GM19043 (cell line): ENCODE results near the gene YPEL3.
"Not testable (repeated sequence)": the region's sequence is repeated elsewhere in the genome, so short reads cannot be mapped to it uniquely, and the experiment has no call there.

Experiments used
- ATAC-seq: cut with Tn5 transposase; IDR thresholded peaks from one replicate; pipeline ENCODE4 v1.9.1; 2021; ENCODE audit warnings: low read depth; ENCODE audit not compliant: unreplicated experiment

The YPEL3 gene, protein sequence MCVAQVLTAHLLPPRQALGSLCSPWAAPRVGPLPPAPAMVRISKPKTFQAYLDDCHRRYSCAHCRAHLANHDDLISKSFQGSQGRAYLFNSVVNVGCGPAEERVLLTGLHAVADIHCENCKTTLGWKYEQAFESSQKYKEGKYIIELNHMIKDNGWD

DNA sequence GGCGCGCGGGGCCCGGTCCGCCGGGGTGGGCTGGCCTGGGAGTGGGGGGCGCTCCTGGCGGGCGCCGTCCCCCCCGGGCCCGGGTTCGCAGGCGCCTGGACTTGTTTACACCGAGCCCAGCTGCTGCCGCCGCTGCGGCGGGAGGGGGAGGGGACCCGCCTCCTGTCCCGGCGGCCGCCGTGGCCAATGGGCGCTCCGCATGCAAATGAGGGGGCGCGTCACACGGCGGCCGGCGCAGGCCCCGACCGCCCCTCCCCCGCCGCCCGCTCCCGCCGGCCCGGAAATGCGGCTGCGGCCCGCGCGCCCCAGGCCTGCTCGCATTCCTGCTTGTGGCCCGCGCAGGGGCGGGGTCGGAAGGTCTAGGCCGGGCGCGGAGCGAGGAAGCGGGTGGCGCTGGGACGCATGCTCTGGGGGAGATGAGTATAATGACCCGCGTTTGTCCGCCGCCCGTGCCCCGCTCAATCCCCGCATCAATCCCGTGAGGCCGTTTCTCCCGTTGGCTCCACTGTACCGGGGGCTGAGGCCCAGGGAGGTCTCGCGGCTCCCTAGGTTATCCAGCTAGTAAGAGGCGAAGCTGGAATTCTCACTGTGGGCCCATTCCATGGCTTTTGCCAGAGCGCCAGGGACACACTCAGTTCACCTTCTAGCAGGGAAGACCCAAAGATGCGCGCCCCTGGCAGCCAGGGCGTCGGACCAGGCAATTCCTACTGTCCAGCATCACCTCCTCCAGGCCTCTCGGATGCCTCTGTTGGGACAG lies at the start of gene YPEL3:
Gene YPEL3, minus strand, starts transcription at position 109 of the 757 bp plus-strand sequence. CDS start 731 bp downstream, outside the sequence.
- ATAC-seq, result no peak

DNA sequence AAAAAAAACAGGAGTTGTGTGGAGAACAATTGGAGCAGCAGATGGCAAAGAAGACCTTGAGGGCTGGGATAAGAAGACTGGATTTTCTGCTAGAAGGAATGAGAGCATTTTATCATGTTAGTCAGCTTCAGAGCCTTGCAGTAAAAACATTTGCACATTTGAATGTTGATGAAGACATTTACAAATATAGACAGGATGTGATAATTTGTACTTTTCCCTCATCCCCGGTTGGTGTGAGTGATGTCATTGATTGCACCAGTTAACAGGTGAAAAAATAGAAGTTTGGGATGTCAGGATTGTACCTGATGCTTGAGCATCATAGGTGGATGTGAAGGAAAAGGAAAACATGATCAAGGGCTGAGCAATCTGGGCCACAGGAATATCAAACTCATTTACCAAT lies 49.6 kb upstream of the YPEL3 start:
- no peak for ATAC-seq

DNA sequence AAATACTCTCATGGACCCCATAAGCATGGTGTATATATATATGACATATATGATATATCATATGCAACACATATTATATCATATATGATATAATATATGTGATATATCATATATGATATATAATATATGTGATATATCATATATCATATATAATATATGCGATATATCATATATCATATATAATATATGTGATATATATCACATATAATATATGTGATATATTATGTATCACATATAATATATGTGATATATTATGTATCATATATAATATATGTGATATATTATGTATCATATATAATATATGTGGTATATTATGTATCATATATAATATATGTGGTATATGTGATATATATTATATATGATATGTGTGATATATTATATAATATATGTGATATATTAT lies 48.9 kb upstream of the YPEL3 start:
- ATAC-seq, result no peak

DNA sequence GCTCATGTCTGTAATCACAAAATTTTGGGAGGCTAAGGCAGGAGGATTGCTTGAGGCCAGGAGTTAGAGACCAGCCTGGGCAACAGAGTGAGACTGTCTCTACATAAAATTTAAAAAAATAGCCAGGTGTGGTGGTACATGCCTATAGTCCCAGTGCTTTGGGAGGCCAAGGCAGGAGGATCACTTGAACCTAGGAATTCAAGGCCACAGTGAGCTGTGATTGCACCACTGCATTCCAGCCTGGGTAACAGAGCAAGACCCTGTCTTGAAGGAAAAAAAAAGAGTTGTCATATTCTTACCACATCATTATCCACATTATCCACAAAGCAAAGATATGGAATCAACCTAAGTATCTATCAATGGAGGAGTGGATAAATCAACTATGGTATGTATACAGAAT lies 48.0 kb upstream of the YPEL3 start:
- ATAC-seq, result no peak

DNA sequence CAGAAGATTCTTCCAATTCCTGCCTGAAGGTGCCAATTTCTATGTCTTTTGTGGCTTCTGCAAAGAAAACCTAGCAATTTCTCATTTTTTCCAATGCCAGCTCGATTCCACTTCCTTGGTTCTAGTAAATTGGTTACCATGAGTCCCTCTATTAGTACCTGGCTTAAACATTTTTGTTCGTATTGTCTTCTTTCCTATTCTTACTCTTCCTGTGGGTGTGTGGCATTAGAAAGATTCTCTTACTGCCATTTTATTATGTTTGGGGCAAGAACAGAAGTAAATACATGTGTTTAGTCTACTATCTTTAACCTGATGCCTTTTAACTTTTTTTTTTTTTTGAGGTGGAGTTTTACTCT lies 47.3 kb upstream of the YPEL3 start:
- no peak for ATAC-seq

DNA sequence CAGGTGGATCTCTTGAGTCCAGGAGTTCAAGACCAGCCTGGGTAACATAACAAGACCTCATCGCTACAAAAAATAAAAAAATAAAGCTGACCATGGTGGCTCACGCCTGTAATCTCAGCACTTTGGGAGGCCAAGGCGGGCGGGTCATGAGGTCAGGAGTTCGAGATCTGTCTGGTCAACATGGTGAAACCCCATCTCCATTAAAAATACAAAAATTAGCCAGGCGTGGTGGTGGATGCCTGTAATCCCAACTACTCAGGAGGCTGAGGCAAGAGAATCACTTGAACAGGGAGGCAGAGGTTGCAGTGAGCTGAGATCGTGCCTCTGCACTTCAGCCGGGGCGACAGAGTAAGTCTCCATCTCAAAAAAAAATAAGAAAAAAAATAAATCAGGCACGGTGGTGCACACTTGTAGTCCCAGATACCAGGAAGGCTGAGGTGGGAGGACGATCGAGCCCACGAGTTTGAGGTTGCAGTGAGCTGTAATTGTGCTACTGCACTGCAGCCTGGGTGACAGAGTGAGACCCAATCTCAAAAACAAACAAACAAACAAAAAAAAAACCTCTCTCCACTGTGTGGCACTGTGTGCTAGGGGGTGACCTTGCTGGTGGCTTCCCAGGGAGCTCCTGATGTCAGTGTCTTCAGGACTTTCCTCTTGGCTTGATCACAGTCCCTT lies 46.8 kb upstream of the YPEL3 start:
- ATAC-seq, result no peak

DNA sequence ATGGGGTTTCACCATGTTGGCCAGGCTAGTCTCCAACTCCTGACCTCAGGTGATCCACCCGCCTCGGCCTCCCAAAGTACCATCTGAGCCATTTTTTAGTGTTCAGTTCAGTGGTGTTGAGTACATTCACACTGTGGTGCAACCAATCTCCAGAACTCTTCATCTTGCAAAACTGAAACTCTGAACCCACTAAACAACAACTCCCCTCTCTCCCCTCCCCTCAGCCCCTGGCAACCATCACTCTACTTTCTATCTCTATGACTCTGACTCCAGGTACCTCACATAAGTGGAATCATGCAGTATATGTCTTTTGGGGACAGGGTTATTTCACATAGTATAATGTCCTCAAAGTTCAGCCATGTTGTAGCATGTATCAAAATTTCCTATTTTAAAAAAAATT lies 45.7 kb upstream of the YPEL3 start:
- no peak for ATAC-seq

DNA sequence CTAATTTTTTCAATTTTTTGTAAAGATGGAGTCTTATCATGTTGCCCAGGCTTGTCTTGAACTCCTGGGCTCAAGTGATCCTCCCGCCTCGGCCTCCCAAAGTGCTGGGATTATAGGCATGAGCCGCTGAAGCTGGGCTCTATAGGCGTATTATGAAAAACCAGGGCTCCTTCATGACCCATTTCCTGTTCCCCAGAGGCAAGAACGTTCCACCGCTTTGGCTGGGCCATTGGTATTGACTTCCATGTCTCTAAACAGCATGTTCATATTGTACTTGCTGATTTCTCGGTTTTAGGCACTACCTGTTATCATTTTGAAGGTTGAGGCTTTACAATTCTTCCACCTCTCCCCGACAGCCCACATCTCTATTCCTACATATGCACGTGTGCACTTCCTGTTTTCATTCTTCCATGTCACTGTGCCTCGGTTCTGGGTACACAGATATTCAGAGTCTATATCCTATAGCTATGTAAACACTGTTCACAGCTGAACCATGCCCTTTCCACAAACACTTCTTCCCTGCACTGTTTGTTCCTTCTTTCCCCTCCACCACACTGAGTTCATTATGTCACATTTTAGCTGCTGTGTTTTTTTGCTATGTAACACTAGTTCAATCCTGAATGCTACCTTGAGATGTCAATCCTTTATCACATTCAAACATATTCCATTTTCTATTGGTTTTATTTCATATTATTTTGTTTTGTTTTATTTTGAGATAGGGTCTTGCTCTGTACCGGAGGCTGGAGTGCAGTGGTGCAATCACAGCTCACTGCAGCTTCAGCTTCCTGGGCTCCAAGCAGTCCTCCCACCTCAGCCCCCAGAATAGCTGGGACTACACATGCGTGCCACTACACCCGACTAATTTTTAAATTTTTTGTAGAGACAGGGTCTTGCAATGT lies 43.8 kb upstream of the YPEL3 start:
- no peak for ATAC-seq

DNA sequence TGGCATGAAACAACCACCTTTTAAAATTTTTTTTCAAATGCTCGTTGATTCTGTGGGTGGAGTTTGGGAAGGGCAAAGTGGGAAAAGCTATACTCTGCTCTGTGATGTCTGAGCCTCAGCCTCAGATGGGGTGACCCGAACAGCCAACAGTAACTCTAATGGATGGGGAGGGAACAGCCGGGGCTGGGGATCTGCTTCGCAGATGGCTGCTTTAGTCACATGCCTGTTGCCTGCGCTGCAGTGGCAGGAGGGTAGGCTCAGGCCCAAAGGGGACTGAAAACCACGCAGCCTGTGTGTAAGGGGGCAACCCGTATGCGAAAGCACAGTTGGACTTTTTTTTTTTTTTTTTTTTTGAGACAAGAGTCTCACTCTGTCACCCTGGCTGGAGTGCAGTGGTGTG lies 41.9 kb upstream of the YPEL3 start:
- no peak for ATAC-seq

DNA sequence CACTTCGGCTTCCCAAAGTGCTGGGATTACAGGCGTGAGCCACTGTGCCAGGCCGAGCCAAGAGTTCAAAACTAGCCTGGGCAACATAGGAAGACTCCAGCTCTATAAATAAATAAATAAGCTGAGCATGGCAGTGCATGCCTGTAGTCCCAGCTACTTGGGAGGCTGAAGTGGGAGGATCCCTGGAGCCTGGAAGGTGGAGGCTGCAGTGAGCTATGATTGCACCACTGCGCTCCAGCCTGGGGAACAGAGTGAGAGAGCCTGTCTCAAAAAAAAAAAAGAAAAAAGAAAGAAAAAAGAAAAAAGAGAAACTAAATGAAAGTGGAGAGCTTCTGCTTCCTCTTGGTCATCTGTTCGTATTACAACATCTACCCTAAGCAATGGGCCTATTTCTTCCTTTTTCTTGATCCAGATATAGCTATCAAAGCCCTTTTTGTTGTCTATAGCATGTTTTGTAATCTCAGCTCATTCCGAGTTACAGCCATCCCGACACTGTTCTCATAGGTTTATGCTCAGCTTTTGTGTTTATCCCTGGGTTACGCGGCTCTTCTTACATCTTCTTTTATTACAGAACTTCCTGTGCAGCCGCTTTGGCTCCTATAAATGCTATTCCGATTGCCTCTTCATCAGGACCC lies 41.1 kb upstream of the YPEL3 start:
- ATAC-seq, result no peak

DNA sequence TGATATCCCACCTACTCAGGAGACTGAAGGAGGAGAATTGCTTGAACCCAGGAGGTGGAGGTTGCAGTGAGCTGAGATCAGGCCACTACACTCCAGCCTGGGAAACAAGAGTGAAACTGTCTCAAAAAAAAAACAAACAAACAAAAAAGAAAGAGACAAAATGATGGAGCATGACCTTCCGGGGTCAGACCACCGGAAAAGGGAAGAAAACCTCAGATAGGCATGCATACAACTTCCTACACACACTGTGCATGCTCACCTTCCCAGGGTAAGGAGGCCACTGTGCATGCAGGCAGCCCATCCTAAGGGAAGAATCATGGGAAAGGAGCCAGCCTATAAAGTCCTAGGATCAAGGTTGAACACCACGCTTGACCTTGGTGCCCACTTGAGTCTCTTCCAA lies 36.6 kb upstream of the YPEL3 start:
- no peak for ATAC-seq

DNA sequence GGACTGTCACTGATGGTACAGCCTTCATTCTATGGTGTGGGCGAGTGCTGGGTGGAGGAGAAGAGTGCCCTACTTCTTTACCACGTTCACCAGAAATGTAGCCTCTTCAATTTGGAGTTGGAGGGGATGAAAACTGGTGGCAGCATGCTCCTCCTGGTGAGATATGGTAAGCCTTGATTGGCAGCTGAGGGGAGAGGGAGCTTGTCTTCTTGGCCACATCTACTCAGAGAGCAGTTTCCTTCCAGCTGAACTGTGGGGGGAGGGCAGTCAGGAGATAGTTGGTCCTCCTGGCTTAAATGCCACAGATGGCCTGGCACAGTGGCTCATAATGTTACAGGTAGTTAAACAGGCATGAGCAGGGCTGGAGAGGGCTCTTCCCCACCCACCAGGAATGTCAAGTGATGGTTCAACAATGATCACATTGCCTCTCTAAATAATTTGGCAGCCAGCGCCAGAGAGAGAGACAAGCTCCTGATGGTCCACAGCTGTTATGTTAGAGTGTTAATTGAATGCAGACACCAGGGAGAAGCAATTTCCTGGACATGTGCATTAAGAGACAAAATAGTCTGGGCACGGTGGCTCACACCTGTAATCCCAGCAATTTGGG lies 36.0 kb upstream of the YPEL3 start:
- no peak for ATAC-seq

DNA sequence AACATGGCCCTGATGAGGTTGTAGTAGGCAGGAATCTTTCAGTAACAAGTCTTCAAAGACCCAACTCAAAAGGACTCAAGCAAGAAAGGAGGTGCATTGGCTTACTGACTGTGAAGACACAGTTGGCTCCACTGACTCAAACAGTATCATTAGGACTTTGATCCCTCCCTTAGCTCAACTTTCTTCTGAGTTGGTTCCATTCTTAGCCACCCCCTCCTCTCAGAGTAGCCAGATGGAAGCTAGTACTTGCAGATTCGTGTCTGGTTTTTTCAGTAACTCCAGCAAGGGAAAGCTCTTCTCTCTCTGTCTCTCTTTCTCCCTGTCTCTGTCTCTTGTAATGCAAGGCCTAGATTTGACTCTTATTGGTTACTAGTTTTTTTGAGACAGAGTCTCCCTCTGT lies 32.0 kb upstream of the YPEL3 start:
- no peak for ATAC-seq

DNA sequence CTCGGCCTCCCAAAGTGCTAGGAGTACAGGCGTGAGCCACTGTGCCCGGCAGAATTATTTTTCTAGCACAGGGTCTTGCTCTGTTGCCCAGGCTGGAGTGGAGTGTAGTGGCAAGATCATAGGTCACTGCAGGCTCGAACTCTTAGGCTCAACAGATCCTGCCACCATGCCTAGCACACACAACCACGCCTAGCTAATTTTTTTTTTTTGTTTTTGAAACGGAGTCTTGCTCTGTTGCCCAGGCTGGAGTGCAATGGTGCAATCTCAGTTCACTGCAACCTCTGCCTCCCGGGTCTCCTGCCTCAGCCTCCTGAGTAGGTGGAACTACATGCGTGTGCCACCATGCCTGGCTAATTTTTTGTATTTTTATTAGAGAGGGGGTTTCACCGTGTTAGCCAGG lies 29.7 kb upstream of the YPEL3 start:
- ATAC-seq, result not testable (repeated sequence)

DNA sequence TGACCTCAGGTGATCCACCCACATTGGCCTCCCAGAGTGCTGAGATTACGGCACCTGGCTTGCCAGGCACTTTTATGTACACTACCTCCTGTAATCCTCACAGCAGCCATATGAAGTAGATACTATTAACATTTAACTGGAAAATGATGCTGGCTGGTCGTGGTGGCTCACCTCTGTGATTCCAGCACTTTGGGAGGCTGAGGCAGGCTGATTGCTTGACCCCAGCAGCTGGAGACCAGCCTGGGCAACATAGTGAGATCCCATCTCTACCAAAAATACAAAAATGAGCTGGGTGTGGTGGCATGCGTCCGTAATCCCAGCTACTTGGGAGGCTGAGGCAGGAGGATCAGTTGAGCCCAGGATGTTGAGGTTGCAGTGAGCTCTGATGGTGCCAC lies 29.0 kb upstream of the YPEL3 start:
- ATAC-seq, result no peak

DNA sequence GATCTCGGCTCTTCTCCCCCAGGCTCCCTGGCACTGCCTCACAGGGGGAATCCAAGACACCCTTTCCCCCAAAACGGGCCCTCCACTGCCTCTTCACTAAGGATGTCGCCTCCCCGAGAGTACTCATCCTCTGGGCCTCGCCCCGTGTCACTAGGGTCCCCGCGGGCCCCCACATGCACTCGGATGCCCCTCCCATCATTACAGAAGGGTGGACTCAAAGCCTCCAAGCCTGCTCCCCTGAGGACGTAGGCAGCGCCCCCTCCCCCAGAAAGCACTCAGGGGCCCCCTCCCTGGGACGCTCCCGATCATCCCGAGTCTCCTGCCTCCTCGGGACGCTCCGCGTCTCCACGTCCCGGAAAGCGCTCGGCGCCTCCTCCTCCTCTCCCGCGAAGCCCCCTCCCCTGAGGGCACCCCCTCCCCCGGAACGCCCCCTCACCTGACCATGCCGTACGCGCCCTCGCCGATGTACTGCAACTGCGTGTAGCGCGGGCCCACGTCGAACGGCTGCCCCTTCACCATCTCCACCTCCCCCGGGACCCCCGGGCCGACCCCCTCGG lies 26.7 kb upstream of the YPEL3 start:
- no peak for ATAC-seq

DNA sequence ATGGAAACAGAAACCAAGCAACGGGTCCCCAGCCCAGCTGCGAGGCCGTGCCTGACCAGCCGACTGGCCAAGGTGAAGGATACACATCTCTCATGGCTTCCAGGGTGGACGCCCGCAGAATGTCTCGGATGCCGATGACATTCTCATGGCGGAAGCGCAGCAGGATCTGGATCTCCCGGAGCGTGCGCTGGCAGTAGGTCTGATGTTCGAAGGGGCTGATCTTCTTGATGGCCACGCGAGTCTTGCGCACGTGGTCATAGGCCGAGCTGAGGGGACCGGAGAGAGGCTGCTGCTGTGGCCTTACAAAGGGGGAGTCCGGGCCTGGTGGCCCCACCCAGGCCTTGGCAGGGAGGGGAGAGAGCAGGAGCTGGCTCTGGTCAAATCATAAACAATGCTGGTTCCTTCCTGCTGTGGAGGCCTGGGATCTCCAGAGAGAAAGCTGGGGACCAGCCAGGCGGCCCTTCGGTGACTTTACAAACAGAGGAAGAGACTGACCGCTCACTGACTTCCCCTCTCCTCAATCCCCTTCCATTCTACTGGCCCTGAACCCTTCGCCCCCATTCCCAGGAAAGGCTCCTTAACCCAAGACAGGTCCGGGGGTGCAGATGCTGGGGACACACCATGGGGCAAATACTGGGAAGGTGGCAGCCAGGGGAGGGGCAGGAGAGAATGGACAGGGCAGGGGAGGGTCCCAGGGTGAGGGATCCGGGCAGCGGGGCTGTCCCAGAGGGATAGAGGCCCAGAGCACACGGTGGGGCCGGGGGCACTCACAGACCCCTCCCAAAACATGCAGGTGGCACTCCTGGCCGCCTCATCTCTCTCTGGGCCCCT lies 25.9 kb upstream of the YPEL3 start:
- ATAC-seq, result no peak

DNA sequence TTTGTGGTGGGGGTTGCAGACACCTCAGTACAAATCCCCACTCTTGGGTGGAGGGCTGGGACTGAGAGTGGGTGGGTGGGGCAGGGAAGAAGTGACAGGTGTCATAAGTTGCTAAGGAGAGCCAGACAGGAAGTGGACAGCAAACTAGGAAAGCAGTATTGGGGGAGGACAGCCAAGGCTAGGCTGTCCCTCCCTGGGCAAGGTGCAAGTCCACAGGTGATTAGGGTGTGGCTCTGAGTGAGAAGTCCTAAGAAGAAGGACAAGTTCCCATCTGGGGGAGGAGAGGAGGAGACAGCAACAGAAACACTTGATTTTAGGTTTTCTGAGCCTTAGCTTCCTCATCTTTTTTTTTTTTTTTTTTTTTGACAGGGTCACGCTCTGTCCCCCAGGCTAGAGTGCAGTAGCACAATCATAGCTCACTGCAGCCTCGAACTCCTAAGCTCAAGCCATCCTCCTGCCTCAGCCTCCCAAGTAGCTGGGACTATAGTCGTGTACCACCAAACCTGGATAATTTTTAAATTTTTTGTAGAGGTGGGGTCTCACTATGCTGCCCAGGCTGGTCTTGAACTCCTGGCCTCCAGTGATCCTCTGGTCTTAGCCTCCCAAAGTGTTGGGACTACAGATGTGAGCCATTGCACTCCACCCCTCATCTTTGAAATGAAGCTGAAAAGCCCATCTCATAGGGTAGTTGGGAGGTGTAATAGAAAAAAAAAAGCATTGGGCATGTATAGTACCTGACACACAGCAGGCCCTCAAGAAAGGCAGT lies 24.5 kb upstream of the YPEL3 start:
- ATAC-seq, result no peak
